HuH-7.5 (cell line): ENCODE measurements around the gene TACC2.
"Not testable (repeated sequence)": the region's sequence is repeated elsewhere in the genome, so short reads cannot be mapped to it uniquely, and the experiment has no call there.

Experiments
- DNase-seq: peaks from one replicate; pipeline ENCODE4 v3.0.0; 2011; ENCODE audit warnings: low spot score

Gene TACC2, protein sequence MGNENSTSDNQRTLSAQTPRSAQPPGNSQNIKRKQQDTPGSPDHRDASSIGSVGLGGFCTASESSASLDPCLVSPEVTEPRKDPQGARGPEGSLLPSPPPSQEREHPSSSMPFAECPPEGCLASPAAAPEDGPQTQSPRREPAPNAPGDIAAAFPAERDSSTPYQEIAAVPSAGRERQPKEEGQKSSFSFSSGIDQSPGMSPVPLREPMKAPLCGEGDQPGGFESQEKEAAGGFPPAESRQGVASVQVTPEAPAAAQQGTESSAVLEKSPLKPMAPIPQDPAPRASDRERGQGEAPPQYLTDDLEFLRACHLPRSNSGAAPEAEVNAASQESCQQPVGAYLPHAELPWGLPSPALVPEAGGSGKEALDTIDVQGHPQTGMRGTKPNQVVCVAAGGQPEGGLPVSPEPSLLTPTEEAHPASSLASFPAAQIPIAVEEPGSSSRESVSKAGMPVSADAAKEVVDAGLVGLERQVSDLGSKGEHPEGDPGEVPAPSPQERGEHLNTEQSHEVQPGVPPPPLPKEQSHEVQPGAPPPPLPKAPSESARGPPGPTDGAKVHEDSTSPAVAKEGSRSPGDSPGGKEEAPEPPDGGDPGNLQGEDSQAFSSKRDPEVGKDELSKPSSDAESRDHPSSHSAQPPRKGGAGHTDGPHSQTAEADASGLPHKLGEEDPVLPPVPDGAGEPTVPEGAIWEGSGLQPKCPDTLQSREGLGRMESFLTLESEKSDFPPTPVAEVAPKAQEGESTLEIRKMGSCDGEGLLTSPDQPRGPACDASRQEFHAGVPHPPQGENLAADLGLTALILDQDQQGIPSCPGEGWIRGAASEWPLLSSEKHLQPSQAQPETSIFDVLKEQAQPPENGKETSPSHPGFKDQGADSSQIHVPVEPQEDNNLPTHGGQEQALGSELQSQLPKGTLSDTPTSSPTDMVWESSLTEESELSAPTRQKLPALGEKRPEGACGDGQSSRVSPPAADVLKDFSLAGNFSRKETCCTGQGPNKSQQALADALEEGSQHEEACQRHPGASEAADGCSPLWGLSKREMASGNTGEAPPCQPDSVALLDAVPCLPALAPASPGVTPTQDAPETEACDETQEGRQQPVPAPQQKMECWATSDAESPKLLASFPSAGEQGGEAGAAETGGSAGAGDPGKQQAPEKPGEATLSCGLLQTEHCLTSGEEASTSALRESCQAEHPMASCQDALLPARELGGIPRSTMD (N-terminal part only)

GRCh38 chr10:121988361-121989324 lies at the start of gene TACC2:
TSS of gene TACC2 (plus strand) at chr10:121989163. CDS start at chr10:122021982, 32,819 bp downstream.
- no peak for DNase-seq

DNA sequence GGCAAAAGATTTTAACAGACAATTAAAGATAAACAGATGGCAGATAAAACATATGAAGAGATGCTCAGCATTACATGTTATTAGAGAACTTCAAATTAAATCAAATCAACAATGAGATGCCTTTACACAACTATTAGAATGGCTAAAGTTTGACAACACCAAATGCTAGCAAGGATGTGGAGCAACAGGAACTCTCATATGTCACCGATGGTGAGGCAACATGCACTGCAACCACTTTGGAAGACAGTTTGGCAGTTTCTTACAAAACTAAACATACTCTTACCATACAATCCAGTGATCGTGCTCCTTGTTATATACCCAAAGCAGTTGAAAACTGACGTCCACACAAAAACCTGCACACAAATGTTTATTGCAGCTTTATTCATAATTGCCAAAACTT lies 47.4 kb upstream of the TACC2 start:
- DNase-seq, result no peak

- no peak for DNase-seq
Observed at GRCh38 chr10:121942749-121943416, 46.1 kb upstream of the TACC2 start.

GRCh38 chr10:121947343-121948330 lies 41.3 kb upstream of the TACC2 start:
- no peak for DNase-seq

GRCh38 chr10:121949049-121949448 lies 39.9 kb upstream of the TACC2 start:
- DNase-seq, result no peak

- DNase-seq, result no peak
Observed at GRCh38 chr10:121949451-121949850, 39.5 kb upstream of the TACC2 start.

GRCh38 chr10:121952226-121952625 lies 36.7 kb upstream of the TACC2 start:
- DNase-seq, result no peak

- DNase-seq, result no peak
Observed at GRCh38 chr10:121956111-121957061, 32.6 kb upstream of the TACC2 start.

- no peak for DNase-seq
Observed at GRCh38 chr10:121959671-121960070, 29.3 kb upstream of the TACC2 start.

DNA sequence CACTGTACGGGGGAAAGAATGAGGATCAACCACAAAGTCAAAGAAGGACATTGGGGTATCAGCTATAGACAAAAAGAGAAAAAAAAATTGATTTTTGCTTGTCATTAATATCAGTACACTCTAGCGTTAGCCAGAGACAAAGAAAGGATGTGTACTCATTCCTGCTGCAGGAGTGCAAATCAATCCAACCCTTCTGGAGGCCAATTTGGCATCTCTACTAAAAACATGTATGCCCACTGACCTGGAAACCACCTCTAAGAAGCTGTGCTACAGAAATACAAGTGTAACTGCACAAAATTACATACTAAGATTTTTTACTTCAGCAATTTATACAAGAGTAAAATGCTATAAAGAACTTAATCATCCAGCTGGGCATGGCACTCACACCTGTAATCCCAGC lies 27.5 kb upstream of the TACC2 start:
- no peak for DNase-seq

GRCh38 chr10:121965996-121966395 lies 23.0 kb upstream of the TACC2 start:
- DNase-seq, result no peak

GRCh38 chr10:121969086-121969485 lies 19.9 kb upstream of the TACC2 start:
- DNase-seq, result not testable (repeated sequence)

- DNase-seq, result no peak
Observed at GRCh38 chr10:121974019-121974534, 14.9 kb upstream of the TACC2 start.

GRCh38 chr10:121974535-121975294 lies 14.2 kb upstream of the TACC2 start, which contains the start of gene NSMCE4A:
TSS of gene NSMCE4A (minus strand) at chr10:121975217. CDS start at chr10:121975165, 52 bp downstream.
- peak; percentile 77 for DNase-seq

GRCh38 chr10:121975295-121976086 lies 13.5 kb upstream of the TACC2 start:
- peak; percentile 18 for DNase-seq

DNA sequence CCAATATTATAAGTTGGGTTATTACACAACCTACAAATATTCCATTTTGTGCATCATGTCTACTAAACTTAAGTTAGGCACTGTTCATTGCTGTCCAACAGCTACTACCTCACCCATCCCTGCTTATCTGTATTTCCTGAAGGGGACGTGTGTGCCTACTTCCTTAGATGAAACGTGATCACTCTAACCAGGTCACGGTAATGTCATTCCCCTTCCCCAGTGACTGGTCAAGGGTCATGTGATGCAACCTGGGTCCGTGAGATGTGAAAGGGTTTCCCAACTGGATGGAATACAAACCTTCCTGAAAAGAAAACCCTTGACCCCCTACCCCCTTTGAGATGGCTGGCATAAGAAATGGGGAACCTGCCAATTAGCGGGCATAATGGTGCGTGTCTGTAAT lies 12.4 kb upstream of the TACC2 start:
- peak; percentile 34 for DNase-seq
